NCI-H2196 treated with DMSO at 0.1 percent for 48 hours (cell line): ENCODE results near the gene CCT2.
"Not testable (repeated sequence)": the region's sequence is repeated elsewhere in the genome, so short reads cannot be mapped to it uniquely, and the experiment has no call there.

ENCODE experiments used
- DNase-seq: peaks from one replicate; lab custom pipeline; 2025; ENCODE audit not compliant: unreplicated experiment; lab: John Stamatoyannopoulos, UW

The CCT2 gene

DNA sequence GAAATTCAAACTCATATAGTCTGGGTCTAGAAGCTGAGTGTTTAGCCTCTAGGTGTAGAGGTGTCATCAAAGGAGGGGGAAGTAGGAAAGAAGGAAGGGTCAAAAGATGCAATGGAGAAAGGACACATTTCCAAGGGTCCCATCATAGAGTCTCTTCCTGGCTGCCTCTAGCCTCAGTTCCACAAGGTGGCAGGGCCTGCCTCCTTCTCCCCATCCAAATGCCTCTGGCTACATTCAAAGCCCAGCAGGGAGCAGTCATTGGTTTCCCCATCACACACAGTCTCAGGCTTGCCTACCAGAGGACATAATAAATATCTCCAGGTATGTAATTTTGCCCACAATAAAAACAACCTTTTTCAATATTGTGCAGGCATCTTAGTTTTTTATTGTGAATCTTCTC is 2.1 kb upstream of the CCT2 start:
- no peak for DNase-seq

DNA sequence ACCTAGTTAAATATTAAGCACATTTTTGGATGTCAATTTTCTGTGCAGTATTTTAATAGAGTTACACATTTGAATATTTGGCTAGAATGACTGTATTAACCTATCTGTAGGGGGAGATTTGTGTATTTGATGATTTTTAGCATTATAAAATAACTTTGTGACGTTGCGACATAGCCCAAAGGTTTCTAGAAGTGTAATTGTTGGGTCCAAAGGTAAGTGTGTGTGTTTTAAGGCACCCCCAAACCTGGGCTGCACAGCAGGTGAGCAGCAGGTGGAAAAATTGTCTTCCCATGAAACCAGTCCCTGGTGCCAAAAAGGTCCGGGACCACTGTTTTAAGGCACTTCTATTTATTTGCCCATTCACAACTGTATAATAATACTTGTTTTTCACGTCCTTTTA is 3.3 kb downstream of the CCT2 start:
- DNase-seq: no peak

DNA sequence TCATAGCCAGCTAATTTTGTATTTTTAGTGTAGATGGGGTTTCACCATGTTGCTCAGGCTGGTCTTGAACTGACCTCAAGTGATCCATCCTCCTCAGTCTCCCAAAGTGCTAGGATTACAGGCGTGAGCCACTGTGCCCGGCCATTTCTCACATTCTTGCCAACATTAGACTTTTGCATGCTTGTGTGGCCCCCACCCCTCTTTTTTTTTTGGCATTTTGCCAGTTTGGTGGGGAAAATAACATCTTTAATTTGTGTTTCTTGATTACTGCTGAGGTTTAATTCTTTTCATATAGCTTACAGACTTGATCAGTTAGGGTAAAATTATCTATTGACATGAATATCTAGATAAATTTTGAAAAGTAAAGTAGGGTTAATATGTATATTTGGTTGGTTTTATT is 3.8 kb downstream of the CCT2 start:
- no peak for DNase-seq

DNA sequence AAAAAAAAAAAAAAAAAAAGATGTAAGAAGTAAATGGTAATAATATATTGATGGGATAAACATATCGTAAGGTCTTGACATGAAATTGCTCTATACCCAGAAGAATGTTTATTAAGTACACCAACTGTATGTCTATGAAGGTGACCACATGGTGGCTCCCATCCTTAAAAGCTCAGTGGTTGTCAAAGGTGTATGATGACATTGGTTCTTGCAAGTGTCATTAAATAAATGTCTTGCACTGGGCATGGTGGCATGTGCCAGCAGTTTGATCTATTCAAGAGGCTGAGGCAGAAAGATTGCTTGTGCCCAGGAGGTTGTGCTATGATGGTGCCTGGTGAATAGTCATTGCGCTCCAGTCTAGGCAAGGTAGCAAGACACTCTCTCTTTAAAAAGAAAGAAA is 10.4 kb downstream of the CCT2 start:
- DNase-seq: no peak

DNA sequence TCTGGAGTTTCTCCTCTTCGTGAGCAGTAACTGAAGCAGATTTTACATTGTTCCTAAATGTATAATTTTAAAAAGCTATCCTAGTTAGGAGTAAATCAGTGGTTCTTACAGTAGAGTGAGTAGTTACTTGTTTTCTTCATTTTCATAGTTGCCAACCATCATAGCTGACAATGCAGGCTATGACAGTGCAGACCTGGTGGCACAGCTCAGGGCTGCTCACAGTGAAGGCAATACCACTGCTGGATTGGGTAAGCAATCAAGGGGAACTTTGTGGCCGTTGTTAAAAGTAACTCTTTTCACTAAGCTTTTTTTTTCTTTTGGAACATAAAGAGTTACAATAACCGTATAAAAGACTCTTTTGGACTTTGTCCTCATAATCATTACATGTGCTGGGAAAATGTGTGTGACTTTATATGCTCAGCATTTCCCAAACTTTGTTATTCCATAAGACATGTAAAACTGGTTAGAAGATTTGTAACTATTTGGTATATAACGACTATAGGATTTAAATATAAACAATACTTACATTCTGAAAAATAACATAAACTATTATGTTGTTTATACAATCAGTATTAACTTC is 13.0 kb downstream of the CCT2 start:
- no peak for DNase-seq

DNA sequence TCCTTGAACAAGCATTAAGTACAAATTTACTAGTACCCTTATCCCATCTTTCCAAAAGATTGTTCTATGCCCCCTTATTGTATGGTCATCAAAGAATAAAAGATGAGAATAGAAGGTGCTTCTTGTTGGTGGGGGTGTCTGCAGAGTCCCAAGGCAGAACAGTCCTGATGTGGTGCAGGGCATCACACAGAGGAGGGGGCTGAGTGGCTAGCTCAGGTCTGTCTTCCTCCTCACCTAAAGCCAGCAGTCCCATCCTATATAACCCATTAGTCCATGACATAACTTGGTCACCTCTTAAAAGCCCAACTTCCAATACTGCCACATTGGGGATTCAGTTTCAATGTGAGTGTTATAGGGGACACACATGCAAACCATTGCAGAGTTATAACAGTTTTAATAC is 15.5 kb downstream of the CCT2 start:
- no peak for DNase-seq

DNA sequence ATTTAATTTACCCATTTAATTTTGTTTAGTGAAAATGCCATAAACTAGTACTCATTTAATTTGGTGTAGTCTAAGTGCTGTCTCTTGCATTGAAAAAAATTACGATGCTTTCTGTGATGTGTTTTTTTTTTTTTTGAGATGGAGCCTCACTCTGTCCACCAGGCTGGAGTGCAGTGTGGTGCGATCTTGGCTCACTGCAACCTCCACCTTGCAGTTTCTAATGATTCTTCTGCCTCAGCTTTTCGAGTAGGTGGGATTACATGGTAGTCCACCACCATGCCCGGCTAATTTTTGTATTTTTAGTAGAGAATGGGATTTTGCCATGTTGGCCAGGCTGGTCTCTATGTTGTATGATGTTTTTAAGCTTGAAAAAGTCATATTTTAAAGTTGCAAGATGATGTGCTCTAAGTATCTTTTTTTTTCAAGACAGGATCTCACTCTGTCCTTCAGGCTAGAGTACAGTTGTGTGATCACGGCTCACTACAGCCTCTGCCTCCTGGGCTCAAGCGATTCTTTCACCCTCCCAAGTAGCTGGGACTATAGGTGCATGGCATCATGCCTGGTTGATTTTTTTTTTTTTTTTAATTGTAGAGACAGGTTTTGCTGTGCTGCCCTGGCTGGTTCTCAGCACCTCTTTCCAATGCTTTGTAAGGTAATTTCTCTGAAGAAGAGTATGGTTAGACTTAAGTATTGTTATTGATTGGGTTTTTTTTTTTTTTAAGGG is 16.9 kb downstream of the CCT2 start:
- no peak for DNase-seq

DNA sequence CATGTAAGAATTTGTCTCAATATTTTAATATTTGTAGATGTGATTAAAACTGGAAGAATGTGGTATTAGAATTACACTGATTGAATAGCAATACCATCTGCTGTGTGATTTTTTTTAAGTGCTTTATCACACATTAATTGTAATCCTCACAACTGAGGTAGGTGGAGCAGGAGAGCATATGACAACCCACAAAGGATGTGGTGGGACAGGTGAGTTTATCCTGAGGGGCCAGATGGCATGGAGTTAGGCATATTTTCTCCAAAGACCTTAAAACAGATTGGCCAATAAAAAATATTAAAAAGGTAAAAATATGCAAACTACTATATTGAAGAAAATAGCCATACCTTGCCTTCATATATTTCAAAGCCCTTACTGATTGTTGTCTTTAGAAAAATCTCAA is 17.7 kb downstream of the CCT2 start:
- DNase-seq: no peak

DNA sequence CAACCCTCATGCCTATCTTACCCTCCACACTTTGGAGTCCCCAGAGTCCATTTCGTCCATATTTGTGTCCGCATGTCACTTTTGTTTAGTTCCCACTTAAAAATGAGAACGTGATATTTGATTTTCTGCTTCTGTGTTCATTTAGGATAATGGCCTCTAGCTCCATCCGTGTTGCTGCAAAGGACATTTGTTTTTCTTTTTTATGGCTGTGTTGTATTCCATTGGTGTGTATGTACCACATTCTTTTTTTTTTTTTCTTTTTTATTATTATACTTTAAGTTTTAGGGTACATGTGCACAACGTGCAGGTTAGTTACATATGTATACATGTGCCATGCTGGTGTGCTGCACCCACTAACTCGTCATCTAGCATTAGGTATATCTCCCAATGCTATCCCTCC is 18.3 kb downstream of the CCT2 start:
- DNase-seq: not testable (repeated sequence)

DNA sequence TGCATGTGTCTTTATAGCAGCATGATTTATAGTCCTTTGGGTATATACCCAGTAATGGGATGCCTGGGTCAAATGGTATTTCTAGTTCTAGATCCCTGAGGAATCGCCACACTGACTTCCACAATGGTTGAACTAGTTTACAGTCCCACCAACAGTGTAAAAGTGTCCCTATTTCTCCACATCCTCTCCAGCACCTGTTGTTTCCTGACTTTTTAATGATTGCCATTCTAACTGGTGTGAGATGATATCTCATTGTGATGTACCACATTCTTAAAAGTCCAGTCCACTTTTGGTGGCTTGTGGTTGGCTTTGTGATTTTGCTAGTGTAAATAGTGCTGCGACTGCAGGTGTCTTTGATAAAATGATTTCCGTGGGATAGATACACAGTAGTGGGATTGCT is 19.0 kb downstream of the CCT2 start:
- not testable (repeated sequence) for DNase-seq

DNA sequence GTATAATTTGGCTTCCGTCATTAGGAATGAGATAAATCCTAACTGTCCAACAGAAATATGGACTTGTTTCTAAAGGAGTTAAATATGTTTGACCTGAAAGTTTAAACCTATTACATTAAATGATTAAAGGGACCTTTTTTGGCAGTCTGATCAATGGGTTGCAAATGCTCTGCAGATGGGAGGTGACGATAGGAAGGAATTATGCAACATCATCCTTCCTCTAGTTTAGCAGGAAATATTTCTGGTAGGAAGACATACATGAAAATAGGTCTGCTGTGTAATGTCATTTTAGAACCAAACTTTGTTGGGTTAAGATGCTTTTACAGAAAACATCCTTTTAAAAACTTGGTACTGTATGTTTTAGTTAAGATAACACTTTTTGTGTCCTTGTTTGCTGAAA is 22.9 kb downstream of the CCT2 start:
- DNase-seq: no peak

DNA sequence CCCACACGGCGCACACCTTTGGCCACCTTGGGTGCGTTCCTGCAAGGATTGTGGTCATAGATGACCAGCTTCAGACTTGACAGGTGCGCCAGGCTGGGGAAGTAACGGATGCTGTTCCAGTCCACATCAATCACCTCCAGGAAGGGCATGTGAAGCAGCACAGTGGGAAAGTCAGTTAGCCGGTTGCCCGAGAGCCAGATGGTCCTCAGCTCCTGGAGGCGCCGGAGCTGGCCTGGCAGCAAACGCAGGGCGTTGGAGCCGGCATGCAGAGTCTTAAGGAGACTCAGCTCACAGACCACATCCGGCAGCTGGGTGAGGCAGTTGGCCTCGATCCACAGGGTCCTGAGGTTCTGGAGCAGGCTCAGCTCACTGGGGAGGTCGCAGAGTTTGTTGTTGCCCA is 24.9 kb downstream of the CCT2 start:
- no peak for DNase-seq

DNA sequence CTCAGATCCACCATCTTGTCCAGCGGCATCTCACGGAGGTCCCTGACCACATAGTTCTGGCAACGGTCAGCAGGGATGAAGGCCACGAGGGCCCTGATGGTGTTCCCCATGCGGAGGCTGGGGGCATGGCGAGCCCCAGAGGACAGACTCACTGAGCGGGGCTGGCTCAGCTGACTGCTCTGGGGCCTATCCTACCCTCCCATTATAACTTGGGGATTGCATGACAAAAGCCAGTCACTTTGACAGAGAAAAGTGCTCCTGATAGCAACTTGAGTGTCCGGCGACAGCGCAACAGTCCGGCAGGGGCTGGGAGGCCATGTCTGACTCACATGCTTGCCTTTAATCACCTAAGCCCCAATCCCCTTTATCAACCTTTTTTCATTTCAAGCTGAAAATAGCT is 25.5 kb downstream of the CCT2 start, which contains the start of gene LRRC10:
Gene LRRC10 (minus strand): TSS at position 179 of the 400 bp plus-strand sequence. CDS start 69 bp downstream, at position 110.
- no peak for DNase-seq

DNA sequence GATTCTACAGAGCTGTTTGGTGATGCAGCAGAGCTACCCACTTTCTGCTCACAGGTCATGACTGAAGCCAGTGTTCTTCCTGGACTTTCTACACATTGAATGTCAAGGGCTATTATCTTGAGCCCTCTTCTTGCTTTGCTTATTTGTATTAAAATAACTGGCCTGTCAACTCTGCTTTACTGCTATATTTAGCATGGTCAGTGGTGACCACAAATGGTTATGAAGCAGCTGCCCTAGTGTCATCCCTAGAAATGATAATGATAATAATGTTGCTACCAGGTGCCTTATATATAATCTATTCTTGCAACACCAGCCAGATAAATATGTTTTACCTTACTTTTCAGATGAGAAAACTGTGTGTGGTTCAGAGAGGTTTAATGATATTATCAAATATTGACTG is 28.1 kb downstream of the CCT2 start:
- no peak for DNase-seq

DNA sequence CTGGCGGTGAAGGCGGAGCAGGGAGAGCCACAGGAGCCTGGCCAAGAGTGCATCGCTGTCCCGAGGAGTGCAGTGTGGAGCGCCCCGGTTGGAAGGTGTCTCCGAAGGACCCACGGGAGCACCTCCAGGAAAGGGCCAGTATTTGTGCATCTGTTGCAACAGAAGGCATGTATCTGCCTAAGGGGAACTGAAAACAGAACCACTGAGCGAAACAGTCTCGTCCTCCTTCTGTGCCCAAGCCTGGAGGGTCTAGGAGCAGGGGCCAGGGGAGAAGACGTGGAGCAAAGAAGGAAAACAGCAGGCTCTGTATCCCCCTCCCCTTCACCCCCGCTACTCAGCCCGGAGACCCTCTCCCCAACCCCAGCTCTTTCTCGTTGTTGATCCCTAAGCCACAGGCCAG is 30.8 kb downstream of the CCT2 start:
- DNase-seq: no peak

DNA sequence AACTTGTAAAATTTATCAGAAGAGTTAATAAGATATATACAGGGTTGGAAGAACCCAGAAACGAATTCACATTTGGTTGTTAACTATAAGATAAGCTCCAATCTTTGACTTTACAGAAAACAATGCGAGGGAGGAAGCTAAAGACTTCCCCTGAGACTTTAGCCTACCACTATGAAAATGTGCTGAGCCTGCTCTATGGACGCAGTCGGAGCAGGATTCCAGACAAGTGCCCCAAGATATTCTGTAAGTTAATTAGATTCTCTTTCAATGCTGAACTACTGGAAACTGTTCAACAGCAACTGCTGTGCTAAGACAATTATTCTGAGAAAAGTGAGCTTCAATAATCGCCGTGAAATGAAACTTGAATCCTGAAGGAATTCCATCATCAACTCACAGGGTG is 33.8 kb downstream of the CCT2 start:
- DNase-seq: no peak

DNA sequence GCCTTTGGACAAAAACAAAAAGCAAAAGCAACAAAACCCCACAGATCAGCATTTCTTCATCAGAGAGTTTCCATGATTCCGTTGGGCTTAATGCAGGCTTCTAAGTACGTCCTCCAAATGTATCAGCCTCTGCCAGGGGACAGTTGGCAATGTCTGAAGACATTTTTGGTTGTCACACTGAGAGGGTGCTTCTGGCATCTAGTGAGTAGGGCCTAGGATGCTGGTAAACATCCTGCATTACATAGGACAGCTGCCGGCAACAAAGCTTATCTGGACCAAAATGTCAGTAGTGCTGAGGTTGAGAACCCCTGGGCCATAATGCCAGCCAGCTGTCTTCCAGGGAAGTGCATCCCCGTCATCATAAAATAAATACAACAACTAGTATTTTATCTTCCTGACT is 34.8 kb downstream of the CCT2 start:
- no peak for DNase-seq

DNA sequence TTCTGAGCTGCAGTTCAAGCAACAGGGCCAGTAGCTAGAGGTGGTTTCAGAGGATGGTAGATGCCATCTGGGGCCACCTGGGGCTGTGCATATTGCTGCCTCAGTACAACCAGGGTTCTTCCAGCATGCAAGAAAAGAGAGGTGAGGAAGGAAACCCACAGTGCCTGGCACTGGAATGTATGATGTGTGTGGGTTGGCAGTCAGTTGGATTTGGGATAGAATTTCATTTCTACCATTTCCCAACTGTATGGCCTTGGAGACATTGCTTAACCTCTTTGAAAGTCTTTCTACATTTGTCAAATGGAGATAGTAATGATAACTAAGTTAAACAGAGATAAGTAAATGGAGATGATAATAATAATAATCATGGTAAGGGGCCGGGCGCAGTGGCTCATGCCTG is 35.7 kb downstream of the CCT2 start:
- DNase-seq: no peak

DNA sequence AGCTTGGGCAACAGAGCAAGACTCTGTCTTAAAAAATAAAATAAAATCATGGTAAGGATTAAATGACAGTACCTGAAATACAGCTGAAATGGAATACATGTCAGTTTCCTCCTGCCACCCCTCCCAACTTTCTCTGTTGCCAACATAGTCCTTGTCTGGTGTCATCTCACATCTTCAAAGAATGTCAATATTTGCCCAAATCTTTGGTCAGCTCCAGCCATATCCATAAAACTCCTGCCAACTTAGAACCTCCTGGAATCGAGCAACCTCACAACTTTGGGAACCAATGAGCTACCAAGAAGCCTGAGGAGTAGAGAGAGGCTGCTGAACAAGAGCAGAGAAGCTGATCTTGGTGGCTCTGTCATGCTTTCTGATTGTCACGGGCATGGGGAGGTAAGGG is 36.3 kb downstream of the CCT2 start:
- no peak for DNase-seq

DNA sequence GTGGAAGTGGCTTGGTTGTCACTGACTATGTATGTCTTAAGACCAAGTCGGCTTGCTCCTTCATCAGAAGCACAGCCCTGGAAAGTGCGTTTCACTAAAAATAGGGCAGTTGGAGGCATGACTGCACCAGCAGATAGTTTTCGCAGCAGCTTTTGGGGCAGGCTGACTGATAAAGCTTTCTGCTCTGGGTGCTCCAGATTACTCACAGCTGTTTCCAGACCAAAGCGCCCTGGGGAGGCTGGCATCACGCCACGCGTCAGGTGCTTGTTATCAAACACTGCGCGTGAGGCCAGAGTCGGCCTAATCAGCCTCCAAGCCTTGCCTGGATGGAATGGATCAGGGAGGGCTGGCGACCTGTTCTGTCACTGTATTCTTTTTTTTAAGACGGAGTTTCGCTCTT is 38.7 kb downstream of the CCT2 start:
- peak; percentile 35 for DNase-seq

DNA sequence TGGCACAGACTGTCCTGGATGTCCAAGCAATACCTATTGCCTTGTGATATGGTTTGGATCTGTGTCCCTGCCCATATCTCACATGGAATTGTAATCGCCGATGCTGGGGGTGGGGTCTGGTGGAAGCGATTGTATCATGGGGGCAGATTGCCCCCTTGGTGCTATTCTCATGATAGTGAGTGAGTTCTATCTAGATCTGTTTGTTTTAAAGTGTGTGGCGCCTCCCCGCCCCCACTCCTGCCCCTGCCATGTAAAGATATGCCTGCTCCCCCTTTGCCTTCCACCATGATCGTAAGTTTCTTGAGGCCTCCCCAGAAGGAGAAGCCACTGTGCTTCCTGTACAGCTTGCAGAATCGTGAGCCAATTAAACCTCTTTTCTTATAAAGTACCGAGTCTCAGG is 42.2 kb downstream of the CCT2 start:
- DNase-seq: no peak

DNA sequence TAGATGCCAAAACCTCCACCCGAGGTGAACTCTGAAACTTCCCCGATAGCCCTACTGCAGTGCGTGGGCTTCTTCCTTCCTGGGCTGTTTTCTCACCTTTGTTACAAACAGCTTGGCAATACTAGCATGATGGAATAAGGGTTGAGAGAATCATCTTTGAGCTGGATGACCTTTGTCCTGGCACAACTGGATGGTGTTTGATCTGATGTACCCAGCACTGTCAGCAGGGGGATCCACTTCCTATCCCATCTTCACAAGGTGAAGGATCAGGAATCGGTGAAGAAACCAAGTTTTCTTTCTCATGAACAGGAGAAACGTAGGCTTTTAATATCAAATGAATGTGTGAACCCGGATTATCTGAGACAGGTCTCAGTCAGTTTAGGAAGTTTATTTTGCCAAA is 44.9 kb downstream of the CCT2 start:
- DNase-seq: no peak

DNA sequence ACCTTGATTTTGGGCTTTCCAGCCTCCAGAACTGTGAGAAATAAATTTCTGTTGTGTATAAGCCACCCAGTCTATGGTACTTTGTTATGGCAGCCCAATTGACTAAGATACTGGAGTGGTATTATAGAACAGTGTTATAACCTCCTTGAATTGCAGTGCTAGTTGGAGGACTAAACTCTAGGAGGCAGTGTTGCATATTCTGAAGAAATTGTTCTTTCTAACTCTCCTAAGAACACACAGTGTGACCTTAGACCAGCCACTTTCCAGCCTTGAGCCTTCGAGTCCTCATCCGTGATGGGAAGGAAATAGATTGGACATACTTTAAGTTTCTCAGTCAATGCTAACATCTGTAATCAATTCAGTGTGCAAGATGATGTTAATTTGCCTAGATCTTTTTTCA is 47.8 kb downstream of the CCT2 start:
- no peak for DNase-seq
